Endothelial cell of umbilical vein (primary cell): ENCODE data around the gene MICAL3. TPM values are rescaled to one million over a fixed set of nuclear protein-coding genes. Genes with fewer than 3 reads are reported as not detected.

ENCODE experiments used
- BruUV-seq: library from RNA; stranded (reverse); fragments of 400-500 nt; replicated peaks from 2 replicates; lab custom pipeline; 2021; lab: Mats Ljungman, UMichigan
- CTCF ChIA-PET: fragments of 300-600, 350-600 bp; sonication (Branson Sonifier 250); formaldehyde crosslinking; loops from one replicate; lab custom pipeline; 2021; ENCODE audit warnings: antibody characterized with exemption, inconsistent platforms; lab: Charles Lee
- POLR2A ChIA-PET: fragments of 300-600, 350-600 bp; sonication (Branson Sonifier 250); formaldehyde crosslinking; loops from one replicate; lab custom pipeline; 2021; ENCODE audit warnings: antibody characterized with exemption, inconsistent platforms; lab: Charles Lee
- DNase-seq: peaks from one replicate; pipeline ENCODE4 v3.0.0-alpha.2; 2011; ENCODE audit warnings: low read depth, low spot score
- FAIRE-seq: peaks from 2 replicates; lab custom pipeline; 2011; peaks lifted over from hg19 to GRCh38; lab: Jason Lieb, UNC
- H2AFZ ChIP-seq: 2 replicates; pipeline ENCODE4 v1.6.0; 2012; ENCODE audit warnings: low read depth, low read length, control low read depth, inconsistent platforms
- H3K27ac ChIP-seq: 2 replicates; pipeline ENCODE4 v1.5.1; 2011; ENCODE audit warnings: low read depth, mild to moderate bottlenecking, control low read depth, low read length, moderate library complexity; ENCODE audit not compliant: insufficient read depth
- H3K27me3 ChIP-seq, 2 experiments: 2 replicates each; pipeline versions ENCODE4 v1.6.0 to v1.6.1; 2011; ENCODE audit warnings: low read length in 2 of 2, mixed read lengths in 1 of 2; ENCODE audit not compliant: control insufficient read depth in 2 of 2, insufficient read depth in 2 of 2
- H3K36me3 ChIP-seq, 2 experiments: 2 replicates in 1 of 2; 3 replicates in 1 of 2; pipeline ENCODE4 v1.5.1; 2011; ENCODE audit warnings: low read length in 2 of 2, mild to moderate bottlenecking in 1 of 2, moderate library complexity in 1 of 2; ENCODE audit not compliant: control insufficient read depth in 2 of 2, insufficient read depth in 2 of 2; ENCODE audit errors: extremely low read depth in 1 of 2
- H3K4me1 ChIP-seq: 3 replicates; pipeline ENCODE4 v1.5.1; 2011; ENCODE audit warnings: mild to moderate bottlenecking, low read length; ENCODE audit not compliant: control insufficient read depth, insufficient read depth; ENCODE audit errors: extremely low read depth
- H3K4me2 ChIP-seq: 2 replicates; pipeline ENCODE4 v1.6.1; 2011; ENCODE audit warnings: low read length, control low read depth, mixed read lengths; ENCODE audit not compliant: insufficient read depth
- H3K4me3 ChIP-seq, 3 experiments: fragments of 200-600 bp in 1 of 3; sonication (generic), shearing (Covaris generic) in 1 of 3; replicated peaks in 1 of 3; 2 replicates each; pipeline ENCODE4 v1.5.1; 2011 to 2016; ENCODE audit warnings: control low read depth in 3 of 3, low read length in 3 of 3, mild to moderate bottlenecking in 2 of 3, inconsistent platforms in 1 of 3, low read depth in 1 of 3, moderate library complexity in 1 of 3; ENCODE audit not compliant: insufficient read depth in 1 of 3
- H3K79me2 ChIP-seq: 2 replicates; pipeline ENCODE4 v1.6.0; 2012; ENCODE audit warnings: low read length, inconsistent platforms; ENCODE audit not compliant: control insufficient read depth, insufficient read depth
- H3K9ac ChIP-seq: replicated peaks from 2 replicates; pipeline ENCODE3; 2011; ENCODE audit warnings: low read length, control low read depth; ENCODE audit not compliant: insufficient read depth; ENCODE audit errors: extremely low read depth
- H3K9me1 ChIP-seq: replicated peaks from 3 replicates; pipeline ENCODE4 v1.6.0; 2011; ENCODE audit warnings: mild to moderate bottlenecking, low read length; ENCODE audit not compliant: control insufficient read depth, insufficient read depth; ENCODE audit errors: extremely low read depth
- H3K9me3 ChIP-seq: replicated peaks from 2 replicates; pipeline ENCODE4 v1.5.1; 2012; ENCODE audit warnings: low read length, inconsistent platforms; ENCODE audit not compliant: control insufficient read depth, insufficient read depth
- H4K20me1 ChIP-seq: replicated peaks from 2 replicates; pipeline ENCODE3; 2011; ENCODE audit warnings: mild to moderate bottlenecking, low read length; ENCODE audit not compliant: control insufficient read depth, insufficient read depth; ENCODE audit errors: extremely low read depth
- CTCF ChIP-seq, 2 donors: IDR thresholded peaks; 1 replicate in 1 of 2; 2 replicates in 1 of 2; pipeline ENCODE4 v1.5.1; 2011; ENCODE audit warnings: low read length in 2 of 2, mild to moderate bottlenecking in 2 of 2, moderate library complexity in 2 of 2, control low read depth in 1 of 2, inconsistent platforms in 1 of 2, low read depth in 1 of 2; ENCODE audit not compliant: insufficient read depth in 1 of 2; ENCODE audit errors: extremely low read depth in 1 of 2
- EZH2 ChIP-seq: IDR thresholded peaks from 2 replicates; pipeline ENCODE4 v1.6.1; 2012; ENCODE audit warnings: borderline replicate concordance, low read depth, mild to moderate bottlenecking, moderate library complexity, low read length, inconsistent platforms; ENCODE audit not compliant: severe bottlenecking
- FOS ChIP-seq: IDR thresholded peaks from 2 replicates; pipeline ENCODE4 v1.6.1; 2011; ENCODE audit warnings: mild to moderate bottlenecking, low read length, moderate library complexity, borderline replicate concordance; ENCODE audit not compliant: insufficient read depth
- GATA2 ChIP-seq: IDR thresholded peaks from 2 replicates; pipeline ENCODE4 v1.7.0; 2011; ENCODE audit warnings: low read depth, mild to moderate bottlenecking, moderate library complexity, mixed read lengths, low read length; ENCODE audit not compliant: insufficient read length, insufficient read depth
- JUN ChIP-seq: IDR thresholded peaks from 2 replicates; pipeline ENCODE4 v1.6.1; 2011; ENCODE audit warnings: borderline replicate concordance, low read depth; ENCODE audit not compliant: insufficient read length, insufficient read depth
- MYC ChIP-seq: IDR thresholded peaks from one replicate; pipeline ENCODE4 v1.6.1; 2011; ENCODE audit warnings: mild to moderate bottlenecking, low read depth, low read length
- POLR2A ChIP-seq: IDR thresholded peaks from 2 replicates; pipeline ENCODE4 v1.6.1; 2012; ENCODE audit warnings: low read depth, mild to moderate bottlenecking, control low read depth, low read length
- POLR2AphosphoS5 ChIP-seq: IDR thresholded peaks from 2 replicates; pipeline ENCODE4 v1.6.1; 2012; ENCODE audit warnings: low read depth, mild to moderate bottlenecking, control low read depth, low read length, moderate library complexity; ENCODE audit not compliant: insufficient read depth
- dilution Hi-C: fragments of 300-500 bp; cut with MboI; formaldehyde crosslinking; loops from one replicate; pipeline ENCODE4 v1.15.0; 2019; ENCODE audit warnings: low sequenced_read_pairs; ENCODE audit not compliant: extremely low pct_ligation_motif_present
- intact Hi-C: fragments of 100-400 bp; cut with micrococcal nuclease; formaldehyde crosslinking; loops from one replicate; pipeline ENCODE4 v1.10.0; 2022
- polyA plus RNA-seq, 4 experiments: library from polyadenylated mRNA; depleted of rRNA in 3 of 4; stranded (reverse) in 3 of 4; unstranded in 1 of 4; fragments of >200 nt; gene quantifications; 2 replicates each; pipeline versions ENCODE4 v1.2.1 to v1.2.3, GENCODE V29; 2011 to 2012; ENCODE audit warnings: missing spikeins in 1 of 4
- total RNA-seq: library from RNA; stranded (reverse); gene quantifications from 2 replicates; pipeline ENCODE4 v1.2.3, GENCODE V29; 2021
- TF ChIP-seq, protein P1 (sequence below): IDR thresholded peaks from 2 replicates; pipeline ENCODE4 v1.6.1; 2011; ENCODE audit not compliant: insufficient read depth, insufficient read length

MICAL3 gene
- total and polyA plus RNA-seq, 2 donors (not counting 3 experiments of a cell fraction or from before 2014, with no cell fraction given) = 14.5 to 63.7 TPM

- Histone ChIP-seq H4K20me1 (no peaks in the 10 kb centered on the region), H3K79me2 (peaks cover 69% of the 10 kb centered on the region), H3K27ac (no peak overlapping the region), H2AFZ (no peak overlapping the region), H3K4me2 (no peak overlapping the region), H3K27me3 (no peaks in the 10 kb centered on the region), H3K4me3 (no peak overlapping the region), H3K9ac (no peak overlapping the region), H3K4me1 (no peaks in the 10 kb centered on the region), H3K9me3 (no peaks in the 10 kb centered on the region), H3K9me1 (no peaks in the 10 kb centered on the region), H3K36me3 (no peaks in the 10 kb centered on the region)
- dilution Hi-C loops (no loop called here), intact Hi-C loops (no loop called here)
- FAIRE-seq = no peak
- POLR2A ChIA-PET = interaction anchor here (0.6 kb wide), 1 partner anchor 21 kb away, joined by 3 read pairs; no protein-coding TSS in a partner anchor
- CTCF ChIA-PET = no interaction called here
- no TSS peak for BruUV-seq
- DNase-seq = no peak
- TF ChIP-seq CTCF (IDR thresholded peaks at IDR 0.05; ENCODE audit: extremely low read depth in 1 of 2, insufficient read depth in 1 of 2, low read depth in 1 of 2, low read length in 2 of 2) (no peak), POLR2AphosphoS5 (no peak), JUN (no peak), GATA2 (no peak), EZH2 (no peak), MYC (no peak), FOS (no peak), POLR2A (no peak)
- TF ChIP-seq, protein P1, sequence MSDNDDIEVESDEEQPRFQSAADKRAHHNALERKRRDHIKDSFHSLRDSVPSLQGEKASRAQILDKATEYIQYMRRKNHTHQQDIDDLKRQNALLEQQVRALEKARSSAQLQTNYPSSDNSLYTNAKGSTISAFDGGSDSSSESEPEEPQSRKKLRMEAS = no peak
These were observed 81.6 kb downstream of the MICAL3 start for GRCh38 chr22:17942721-17943120.
